GM21381 (cell line): ENCODE measurements around the gene DBT.
"Not testable (repeated sequence)": the region's sequence is repeated elsewhere in the genome, so short reads cannot be mapped to it uniquely, and the experiment has no call there.

Experiments
- ATAC-seq: cut with Tn5 transposase; IDR thresholded peaks from one replicate; pipeline ENCODE4 v1.9.1; 2021; ENCODE audit warnings: mild to moderate bottlenecking, moderate library complexity; ENCODE audit not compliant: unreplicated experiment

The DBT gene

DNA sequence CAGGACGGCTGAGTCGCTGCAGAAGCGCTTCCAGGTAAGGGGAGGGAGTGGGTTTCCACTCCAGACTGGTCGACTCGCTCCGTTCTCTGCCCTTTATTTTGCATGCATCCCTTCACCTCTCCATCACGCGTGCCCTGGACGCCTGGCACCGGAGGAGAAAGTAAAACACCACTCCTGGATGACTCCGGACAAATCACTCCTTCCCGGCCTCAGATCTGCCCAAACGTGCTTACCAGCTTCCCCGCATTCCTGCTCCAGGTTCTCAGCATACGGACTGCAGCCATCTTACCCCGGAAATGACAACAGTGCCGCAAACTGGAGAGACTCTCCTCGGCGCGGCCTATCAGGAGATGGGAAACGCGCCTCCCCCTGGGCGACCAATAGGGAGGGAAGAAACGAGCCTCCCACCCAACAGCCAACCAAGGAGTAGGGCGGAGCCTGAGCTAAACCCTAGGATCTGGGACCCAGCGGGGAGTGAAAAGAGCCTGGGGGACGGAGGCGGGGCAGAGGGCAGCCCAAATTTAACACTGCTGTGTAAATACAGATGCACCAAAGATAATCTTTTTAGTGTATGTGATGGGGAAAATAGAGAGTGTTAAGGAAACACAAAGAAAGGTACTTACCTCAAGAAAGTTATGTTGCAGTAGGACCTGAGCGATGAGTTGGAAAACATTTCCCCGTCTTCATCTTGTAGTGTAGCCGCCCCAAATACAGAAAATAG, at the start of gene DBT:
Gene DBT (minus strand): TSS at position 298 of the 721 bp plus-strand sequence. CDS start 14 bp downstream, at position 284.
- ATAC-seq = peak; percentile 100

DNA sequence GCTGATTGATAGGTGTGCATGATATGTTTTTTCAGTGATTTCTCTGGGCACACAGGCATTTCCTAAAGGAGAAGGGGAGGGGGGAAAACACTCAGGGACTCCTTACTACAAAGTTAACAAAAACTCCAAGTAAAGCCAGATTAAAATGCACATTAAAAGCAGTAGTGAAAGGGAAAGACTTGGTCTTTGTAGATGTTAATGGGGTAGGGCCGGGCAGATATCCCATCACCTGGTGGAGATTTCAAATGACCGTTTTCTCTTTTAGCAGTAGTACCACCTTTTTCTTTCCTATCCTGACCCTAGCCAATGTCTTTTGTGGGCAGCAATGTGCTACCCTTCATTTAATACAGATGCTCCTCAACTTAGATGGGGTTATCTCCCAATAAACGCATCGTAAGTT, 48.9 kb upstream of the DBT start:
- no peak for ATAC-seq

DNA sequence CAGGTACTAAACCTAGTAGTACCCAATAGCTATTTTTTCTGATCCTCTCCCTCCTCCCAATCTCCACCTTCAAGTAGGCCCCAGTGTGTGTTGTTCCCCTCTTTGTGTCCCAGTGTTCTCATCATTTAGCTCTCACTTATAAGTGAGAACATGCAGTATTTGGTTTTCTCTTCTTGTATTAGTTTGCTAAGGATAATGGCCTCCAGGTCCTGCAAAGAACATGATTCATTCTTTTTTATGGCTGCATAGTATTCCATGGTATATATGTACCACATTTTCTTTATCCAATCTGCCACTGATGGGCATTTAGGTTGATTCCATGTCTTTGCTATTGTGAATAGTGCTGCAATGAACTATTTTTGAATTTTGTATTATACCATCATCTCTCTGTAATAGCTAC, 47.4 kb upstream of the DBT start:
- ATAC-seq = not testable (repeated sequence)

DNA sequence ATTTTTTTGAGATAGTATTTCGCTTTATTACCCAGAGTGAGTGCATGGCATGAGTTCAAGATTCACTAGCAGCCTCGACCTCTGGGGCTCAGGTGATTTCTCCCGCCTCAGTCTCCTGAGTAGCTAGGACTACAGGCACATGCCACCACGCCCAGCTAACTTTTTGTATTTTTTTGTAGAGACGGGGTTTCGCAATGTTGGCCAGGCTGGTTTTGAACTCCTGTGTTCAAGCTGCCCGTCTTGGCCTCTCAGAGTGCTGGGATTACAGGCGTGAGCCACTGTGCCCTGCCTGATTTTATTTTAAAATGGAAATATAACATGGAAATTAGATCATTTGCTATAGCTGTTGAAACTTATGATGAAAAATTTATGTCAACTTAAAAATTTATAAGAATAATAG, 46.5 kb upstream of the DBT start:
- no peak for ATAC-seq

DNA sequence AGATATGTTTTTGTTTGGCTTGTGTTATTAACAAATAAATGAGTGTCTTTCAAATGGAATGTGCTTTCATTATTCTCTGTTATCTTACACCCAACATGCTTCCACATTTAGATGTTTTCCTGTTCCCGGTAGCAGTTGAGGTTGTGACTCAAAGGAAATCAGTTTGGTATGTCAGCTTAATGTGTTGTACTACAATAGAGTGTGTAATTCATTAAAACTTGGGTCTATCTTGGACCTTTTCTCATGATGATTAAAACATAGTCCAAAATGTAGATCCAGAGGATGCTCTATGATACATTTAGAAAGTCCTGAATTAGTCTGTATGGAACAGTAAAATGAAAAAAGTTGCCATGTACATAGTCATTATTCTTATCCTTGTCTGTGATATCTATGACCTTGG, 43.1 kb upstream of the DBT start:
- no peak for ATAC-seq

DNA sequence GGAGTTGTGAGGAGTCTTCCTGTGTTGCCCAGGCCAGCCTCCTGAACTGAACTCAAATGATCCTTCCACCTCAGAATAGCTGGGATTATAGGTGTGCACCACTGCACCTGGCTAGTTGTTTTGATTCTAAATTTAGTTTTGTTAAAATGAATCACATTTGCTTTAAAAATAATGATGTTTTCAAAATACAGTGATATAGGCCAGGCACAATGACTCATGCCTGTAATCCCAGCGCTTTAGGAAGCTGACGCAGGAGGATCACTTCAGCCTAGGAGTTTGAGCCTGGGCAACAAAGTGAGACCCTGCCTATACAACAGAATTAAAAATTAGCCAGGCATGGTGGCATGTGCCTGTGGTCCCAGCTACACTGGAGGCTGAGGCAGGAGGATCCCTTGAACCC, 40.7 kb upstream of the DBT start:
- ATAC-seq = no peak

DNA sequence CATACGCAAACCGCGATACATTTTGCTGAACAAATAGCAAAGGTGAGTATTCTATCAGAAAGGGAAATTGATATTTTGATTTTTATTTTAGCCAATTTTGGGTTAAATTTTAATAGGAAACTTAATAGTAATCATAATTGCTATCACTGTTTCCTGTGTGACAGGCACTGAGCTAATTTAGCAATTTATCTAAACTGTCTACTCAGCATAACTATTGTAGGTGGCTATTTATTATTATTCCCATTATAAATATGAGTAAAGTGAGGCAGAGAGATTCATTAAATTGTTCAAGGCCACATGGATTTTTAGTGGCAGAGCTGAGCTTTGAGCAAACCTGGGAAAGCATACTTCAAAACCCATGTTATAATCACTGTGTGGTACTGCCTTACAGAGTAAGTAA, 37.5 kb upstream of the DBT start:
- ATAC-seq = no peak

DNA sequence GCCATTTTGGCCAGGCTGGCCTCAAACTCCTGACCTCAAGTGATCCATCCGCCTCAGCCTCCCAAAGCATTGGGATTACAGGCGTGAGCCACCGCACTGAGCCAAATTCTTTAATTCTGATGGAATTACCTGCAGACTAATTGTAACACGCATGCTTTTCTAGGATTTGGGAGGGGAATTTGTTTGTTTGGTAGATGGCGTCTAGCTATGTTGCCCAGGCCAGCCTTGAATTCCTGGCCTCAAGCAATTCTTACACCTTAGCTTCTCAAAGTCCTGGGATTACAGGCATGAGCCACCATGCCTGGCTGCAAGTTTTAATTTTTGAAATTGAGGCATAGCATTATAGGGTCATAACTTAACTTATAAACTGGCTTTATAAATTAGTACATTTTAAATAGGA, 35.0 kb upstream of the DBT start:
- no peak for ATAC-seq

DNA sequence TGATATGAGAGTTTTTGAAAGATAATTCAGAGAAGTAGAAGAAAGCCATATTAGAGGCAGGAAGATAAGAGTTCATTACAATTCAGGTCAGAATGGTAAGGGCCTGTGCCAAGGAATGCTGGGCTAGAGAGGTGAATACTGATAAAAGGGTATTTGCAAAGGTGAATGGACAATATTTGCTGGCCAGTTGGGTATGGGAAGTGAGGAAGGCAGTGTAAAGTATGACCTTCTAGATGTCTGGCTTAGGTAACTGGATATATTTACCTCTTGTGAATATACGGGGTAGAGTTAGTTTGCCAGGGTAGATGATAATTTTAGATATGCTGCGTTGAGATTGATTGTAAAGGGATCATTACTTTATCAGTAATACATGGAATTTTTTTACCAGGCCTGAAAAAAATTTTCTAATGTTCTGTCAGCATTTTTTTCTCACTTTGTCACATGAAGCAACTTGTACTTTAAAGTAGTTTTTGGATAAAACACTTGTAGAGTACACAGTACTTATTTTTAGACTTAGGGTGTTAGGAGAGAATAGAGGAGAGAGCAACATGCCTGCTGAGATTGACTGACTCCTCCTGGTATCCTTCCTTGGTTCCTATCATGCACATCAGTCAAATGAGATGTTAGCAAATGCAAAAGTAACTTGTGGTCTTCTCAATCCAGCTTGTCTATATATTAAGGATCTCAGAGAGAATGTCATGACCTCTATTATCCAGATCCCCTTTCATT, 30.5 kb upstream of the DBT start:
- ATAC-seq = no peak

DNA sequence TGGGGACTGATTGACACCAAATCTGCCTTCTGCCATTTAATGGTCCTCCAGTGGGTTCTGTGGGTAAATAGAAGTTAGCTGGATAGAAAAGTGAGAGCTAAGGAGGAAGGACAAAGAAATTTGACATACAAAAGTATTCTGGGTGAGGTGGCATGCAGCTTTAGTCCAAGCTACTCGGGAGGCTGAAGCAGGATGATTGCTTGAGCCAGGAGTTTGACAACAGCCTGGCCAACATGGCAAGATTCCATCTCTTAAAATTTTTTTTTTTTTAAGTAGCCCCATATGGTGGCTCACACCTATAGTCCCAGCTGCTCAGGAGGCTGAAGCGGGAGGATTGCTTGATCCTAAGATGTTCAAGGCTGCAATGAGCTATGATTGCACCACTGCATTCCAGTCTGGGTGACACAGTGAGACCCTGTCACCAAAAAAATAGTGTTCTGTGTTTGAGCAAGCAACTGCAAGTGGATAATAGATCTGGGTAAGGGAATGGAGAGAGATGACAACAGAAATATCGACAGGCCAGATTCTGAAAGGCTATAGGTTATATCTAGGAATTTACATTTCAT, 29.8 kb upstream of the DBT start:
- no peak for ATAC-seq

DNA sequence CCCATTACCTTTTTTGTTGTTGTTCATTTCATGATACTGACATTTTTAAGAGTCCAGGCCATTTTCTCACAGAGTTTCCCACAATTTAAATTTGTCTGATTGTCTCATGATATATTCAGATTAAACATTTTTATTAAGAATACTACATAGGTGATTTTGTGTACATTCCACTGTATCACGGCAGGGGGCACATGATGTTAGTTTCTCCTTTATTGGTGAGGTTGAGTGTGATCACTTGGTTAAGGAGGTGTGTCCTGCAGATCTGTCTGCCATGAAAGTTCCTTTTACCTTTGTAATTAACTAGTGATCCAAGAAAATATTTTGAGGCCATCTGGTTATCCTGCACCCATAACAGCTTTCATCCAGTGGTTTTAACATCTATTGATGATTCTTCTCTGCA, 28.2 kb upstream of the DBT start:
- no peak for ATAC-seq

DNA sequence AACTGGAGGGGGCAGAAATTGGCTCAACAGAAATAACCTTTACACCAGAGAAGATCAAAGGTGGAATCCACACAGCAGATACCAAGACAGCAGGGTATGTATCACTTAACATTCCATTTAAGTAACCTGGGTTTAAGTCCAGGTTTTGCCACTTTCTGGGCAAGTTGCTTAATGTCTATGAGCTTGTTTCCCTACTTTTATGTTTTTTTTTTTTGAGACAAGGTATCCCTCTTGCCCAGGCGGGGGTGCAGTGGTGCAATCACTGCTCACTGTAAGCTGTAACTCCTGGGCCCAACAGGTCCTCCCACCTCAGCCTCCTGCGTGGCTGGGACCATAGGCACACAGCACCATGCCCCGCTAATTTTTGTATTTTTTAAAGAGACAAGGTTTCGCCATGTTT, 18.6 kb upstream of the DBT start:
- no peak for ATAC-seq

DNA sequence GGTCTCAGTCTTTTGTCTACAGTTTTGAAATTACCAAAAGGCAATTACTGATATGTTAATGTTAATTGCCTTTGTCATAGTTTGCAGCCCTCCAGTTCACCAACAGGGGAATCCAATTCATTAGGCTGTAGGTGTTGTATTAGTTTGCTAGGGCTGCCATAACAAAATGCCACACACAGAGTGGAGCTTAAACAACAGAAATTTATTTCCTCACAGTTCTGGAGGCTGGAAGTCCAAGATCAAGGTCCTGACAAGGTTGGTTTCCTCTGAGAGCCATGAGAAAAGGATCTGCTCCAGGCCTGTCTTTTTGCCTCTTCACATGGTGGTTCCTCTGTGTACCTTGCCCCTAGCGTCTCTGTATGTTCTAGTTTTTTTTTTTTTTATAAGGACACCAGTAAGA, 17.6 kb upstream of the DBT start:
- ATAC-seq = no peak

DNA sequence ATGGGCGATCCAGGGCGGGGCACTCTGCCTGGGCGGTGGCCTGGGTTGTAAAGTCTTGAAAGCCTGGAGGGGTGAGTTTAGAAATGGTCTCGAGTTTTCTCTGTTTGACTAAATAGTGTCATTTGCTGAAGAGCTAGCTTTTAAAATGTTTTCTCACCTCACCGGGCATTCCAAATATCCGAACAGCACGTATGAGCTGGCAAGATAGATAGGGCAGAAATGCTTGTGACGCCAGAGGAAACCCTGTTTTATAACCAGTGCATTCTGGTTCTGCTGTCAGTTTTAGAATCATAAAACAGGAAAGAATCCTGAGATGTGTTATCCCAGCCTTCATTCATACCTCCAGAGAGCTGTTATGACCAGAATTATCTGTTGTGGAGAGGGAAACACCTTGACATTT, 17.1 kb upstream of the DBT start:
- peak; percentile 11 for ATAC-seq

DNA sequence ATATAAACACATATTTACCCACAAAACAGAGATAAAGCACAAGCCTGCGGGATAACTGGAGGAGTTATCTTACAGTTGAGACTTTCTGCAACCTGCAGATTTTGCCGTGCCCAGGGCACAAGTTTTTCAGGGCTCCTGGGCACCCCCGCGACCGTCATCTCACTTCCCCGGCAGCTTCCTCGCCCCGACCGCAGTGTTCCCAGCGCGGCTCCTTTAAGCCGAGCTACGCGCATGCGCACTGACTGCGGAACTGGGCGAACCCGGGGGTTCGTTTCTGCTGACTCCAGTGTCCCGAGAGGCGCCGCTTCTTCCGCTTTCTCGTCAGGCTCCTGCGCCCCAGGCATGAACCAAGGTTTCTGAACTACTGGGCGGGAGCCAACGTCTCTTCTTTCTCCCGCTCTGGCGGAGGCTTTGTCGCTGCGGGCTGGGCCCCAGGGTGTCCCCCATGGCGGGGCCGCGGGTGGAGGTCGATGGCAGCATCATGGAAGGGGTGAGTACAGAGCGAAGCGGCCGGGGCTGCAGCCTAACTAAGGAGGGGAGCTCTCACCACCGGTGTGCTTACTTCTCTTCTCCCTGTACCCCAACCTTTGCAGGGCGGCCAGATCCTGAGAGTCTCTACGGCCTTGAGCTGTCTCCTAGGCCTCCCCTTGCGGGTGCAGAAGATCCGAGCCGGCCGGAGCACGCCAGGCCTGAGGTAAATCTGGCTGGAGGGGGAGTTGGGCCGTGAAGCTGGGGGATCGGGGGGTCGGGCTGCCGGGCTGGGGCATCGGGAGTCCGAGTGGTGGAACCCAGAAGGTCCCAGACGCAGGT, 16.5 kb upstream of the DBT start, which contains the start of gene RTCA:
Gene RTCA (plus strand): TSS at position 286 of the 810 bp plus-strand sequence. CDS start 160 bp downstream, at position 446.
- peak; percentile 98 for ATAC-seq

DNA sequence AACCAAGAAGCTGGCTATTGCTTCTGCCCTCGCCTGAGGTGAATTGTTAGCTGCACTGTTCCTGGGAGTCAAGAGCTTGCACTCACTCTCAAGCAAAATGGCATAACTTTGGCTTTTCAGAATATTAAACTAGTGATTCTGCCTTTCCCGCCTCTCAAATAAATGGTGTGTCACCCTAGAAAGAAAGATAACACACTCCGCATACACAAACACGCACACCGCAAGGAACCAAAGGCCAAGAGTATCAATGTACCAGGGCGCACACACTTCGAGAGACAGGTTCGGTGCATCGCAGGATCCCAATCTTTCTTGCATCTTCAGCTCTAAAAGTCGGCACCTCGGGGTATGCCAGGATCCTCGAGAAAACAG, 15.9 kb upstream of the DBT start:
- peak; percentile 25 for ATAC-seq

DNA sequence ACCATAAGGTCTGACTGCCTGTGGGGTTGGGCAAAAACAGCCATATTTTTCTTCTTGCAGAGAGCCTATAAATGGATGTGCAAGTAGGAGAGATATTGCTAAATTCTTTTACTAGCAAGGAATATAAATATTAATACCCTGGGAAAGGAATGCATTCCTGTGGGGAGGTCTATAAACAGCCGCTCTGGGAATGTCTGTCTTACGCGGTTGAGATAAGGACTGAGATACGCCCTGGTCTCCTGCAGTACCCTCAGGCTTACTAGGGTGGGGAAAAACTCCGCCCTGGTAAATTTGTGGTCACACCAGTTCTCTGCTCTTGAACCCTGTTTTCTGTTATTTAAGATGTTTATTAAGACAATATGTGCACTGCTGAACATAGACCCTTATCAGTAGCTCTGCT, 14.4 kb upstream of the DBT start:
- ATAC-seq = not testable (repeated sequence)

DNA sequence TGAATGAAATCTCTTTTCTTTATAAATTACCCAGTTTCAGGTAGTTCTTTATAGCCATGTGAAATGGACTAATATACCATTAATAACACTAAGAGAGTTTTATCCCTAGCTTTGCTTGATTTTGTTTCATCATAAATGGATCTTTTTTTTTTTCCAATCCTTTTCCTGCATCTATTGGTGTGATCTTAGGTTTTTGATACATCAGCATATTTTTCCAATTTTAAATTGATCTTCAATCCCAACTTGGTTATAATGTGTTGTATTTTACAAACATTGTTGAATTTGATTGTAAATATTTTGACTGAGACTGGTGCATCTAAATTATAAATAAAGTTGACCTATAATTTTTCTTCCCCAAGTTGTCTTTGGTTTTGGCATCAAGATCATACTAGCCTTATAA, 12.1 kb upstream of the DBT start:
- no peak for ATAC-seq

DNA sequence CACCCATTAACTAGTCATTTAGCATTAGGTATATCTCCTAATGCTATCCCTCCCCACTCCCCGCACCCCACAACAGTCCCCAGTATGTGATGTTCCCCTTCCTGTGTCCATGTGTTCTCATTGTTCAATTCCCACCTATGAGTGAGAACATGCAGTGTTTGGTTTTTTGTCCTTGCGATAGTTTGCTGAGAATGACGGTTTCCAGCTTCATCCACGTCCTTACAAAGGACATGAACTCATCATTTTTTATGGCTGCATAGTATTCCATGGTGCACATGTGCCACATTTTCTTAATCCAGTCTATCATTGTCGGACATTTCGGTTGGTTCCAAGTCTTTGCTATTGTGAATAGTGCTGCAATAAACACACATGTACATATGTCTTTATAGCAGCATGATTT, 8.8 kb upstream of the DBT start:
- not testable (repeated sequence) for ATAC-seq

DNA sequence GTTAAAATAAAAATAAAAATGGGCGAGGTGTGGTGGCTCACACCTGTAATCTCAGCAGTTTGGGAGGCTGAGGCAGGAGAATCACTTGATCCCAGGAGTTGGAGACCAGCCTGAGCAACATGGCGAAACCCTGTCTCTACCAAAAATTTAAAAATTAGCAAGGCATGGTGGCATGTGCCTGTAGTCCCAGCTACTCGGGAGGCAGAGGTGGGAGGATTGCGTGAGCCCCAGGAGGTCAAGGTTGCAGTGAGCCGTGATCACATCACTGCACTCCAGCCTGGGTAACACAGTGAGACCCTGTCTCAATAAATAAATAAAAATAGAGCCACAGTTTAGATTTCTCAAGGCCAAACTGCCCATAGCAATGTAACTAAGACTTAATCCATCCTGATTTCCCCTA, 6.6 kb upstream of the DBT start:
- not testable (repeated sequence) for ATAC-seq

DNA sequence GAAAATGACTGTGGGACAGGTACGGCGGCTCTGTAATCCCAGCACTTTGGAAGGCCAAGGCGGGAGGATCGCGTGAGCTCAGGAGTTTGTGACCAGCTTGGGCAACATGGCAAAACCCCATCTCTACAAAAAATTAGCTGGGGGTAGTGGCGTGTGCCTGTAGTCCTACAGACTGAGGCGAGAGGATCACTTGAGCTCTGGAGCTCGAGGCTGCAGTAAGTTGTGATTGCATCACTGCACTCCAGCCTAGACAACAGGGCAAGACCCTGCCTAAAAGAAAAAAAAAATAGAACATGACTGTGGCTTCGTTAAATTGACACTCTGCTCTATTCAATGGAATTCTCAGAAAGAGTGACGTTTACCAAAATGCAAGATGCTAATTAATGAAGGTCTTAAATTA, 3.9 kb upstream of the DBT start:
- ATAC-seq = no peak
